Rectal smooth muscle tissue (tissue), 1 donor: Measurements from ENCODE around the gene MAPKAPK2.

Experiments
- H3K27ac ChIP-seq: one replicate; pipeline ENCODE4 v1.7.0; 2013; ENCODE audit warnings: low read depth, low read length, inconsistent platforms
- H3K27me3 ChIP-seq: one replicate; pipeline ENCODE4 v1.7.0; 2013; ENCODE audit warnings: low read length; ENCODE audit not compliant: control insufficient read depth, insufficient read depth
- H3K36me3 ChIP-seq: one replicate; pipeline ENCODE4 v1.7.0; 2013; ENCODE audit warnings: low read length; ENCODE audit not compliant: control insufficient read depth, insufficient read depth
- H3K4me1 ChIP-seq: one replicate; pipeline ENCODE4 v1.7.0; 2013; ENCODE audit warnings: low read length; ENCODE audit not compliant: control insufficient read depth, insufficient read depth
- H3K4me3 ChIP-seq: one replicate; pipeline ENCODE4 v1.7.0; 2013; ENCODE audit warnings: low read length
- H3K9ac ChIP-seq: one replicate; pipeline ENCODE4 v1.7.0; 2013; ENCODE audit warnings: low read length

The MAPKAPK2 gene

GRCh38 chr1:206723462-206723804, 38.7 kb downstream of the MAPKAPK2 start:
- H3K9ac ChIP-seq: no peak overlapping the region
- no peak overlapping the region for H3K4me3 ChIP-seq
- H3K4me1 ChIP-seq: peaks cover 11% of the 10 kb centered on the region
- H3K36me3 ChIP-seq: no peaks in the 10 kb centered on the region
- no peak overlapping the region for H3K27ac ChIP-seq
- no peaks in the 10 kb centered on the region for H3K27me3 ChIP-seq

- peak overlapping the region; percentile 15 for H3K27ac ChIP-seq
- H3K4me3 ChIP-seq: no peak overlapping the region
- H3K36me3 ChIP-seq: no peaks in the 10 kb centered on the region
- H3K4me1 ChIP-seq: peaks cover 11% of the 10 kb centered on the region
- no peaks in the 10 kb centered on the region for H3K27me3 ChIP-seq
- H3K9ac ChIP-seq: no peak overlapping the region
Observed at GRCh38 chr1:206723805-206724472, 39.2 kb downstream of the MAPKAPK2 start.

GRCh38 chr1:206725109-206725963, 40.6 kb downstream of the MAPKAPK2 start:
- no peaks in the 10 kb centered on the region for H3K27me3 ChIP-seq
- H3K27ac ChIP-seq: no peak overlapping the region
- peaks cover 11% of the 10 kb centered on the region for H3K4me1 ChIP-seq
- no peak overlapping the region for H3K9ac ChIP-seq
- H3K36me3 ChIP-seq: peaks cover 9% of the 10 kb centered on the region
- no peak overlapping the region for H3K4me3 ChIP-seq

- H3K4me3 ChIP-seq: no peak overlapping the region
- H3K27me3 ChIP-seq: no peaks in the 10 kb centered on the region
- H3K36me3 ChIP-seq: peaks cover 27% of the 10 kb centered on the region
- no peak overlapping the region for H3K9ac ChIP-seq
- H3K27ac ChIP-seq: no peak overlapping the region
- peaks cover 11% of the 10 kb centered on the region for H3K4me1 ChIP-seq
Observed at GRCh38 chr1:206727981-206728696, 43.4 kb downstream of the MAPKAPK2 start.

- Histone ChIP-seq H3K9ac (no peak overlapping the region), H3K36me3 (peaks cover 30% of the 10 kb centered on the region), H3K27me3 (no peaks in the 10 kb centered on the region), H3K4me3 (no peak overlapping the region), H3K4me1 (peaks cover 10% of the 10 kb centered on the region), H3K27ac (no peak overlapping the region)
Observed at GRCh38 chr1:206728697-206728987, 43.9 kb downstream of the MAPKAPK2 start.

- H3K27ac ChIP-seq: no peak overlapping the region
- peaks cover 32% of the 10 kb centered on the region for H3K36me3 ChIP-seq
- H3K27me3 ChIP-seq: no peaks in the 10 kb centered on the region
- H3K4me1 ChIP-seq: peaks cover 6% of the 10 kb centered on the region
- H3K9ac ChIP-seq: no peak overlapping the region
- no peak overlapping the region for H3K4me3 ChIP-seq
Observed at GRCh38 chr1:206729050-206729449, 44.3 kb downstream of the MAPKAPK2 start.

GRCh38 chr1:206729507-206729906, 44.8 kb downstream of the MAPKAPK2 start:
- peaks cover 6% of the 10 kb centered on the region for H3K4me1 ChIP-seq
- no peak overlapping the region for H3K27ac ChIP-seq
- no peak overlapping the region for H3K9ac ChIP-seq
- peaks cover 32% of the 10 kb centered on the region for H3K36me3 ChIP-seq
- no peaks in the 10 kb centered on the region for H3K27me3 ChIP-seq
- H3K4me3 ChIP-seq: no peak overlapping the region

GRCh38 chr1:206732508-206732907, 47.8 kb downstream of the MAPKAPK2 start:
- H3K27ac ChIP-seq: no peak overlapping the region
- peaks cover 34% of the 10 kb centered on the region for H3K36me3 ChIP-seq
- H3K4me1 ChIP-seq: peaks cover 3% of the 10 kb centered on the region
- no peaks in the 10 kb centered on the region for H3K27me3 ChIP-seq
- H3K9ac ChIP-seq: no peak overlapping the region
- H3K4me3 ChIP-seq: no peak overlapping the region

GRCh38 chr1:206732992-206733391, 48.3 kb downstream of the MAPKAPK2 start:
- no peak overlapping the region for H3K27ac ChIP-seq
- no peak overlapping the region for H3K9ac ChIP-seq
- no peaks in the 10 kb centered on the region for H3K27me3 ChIP-seq
- peaks cover 34% of the 10 kb centered on the region for H3K36me3 ChIP-seq
- peaks cover under 1% of the 10 kb centered on the region for H3K4me1 ChIP-seq
- no peak overlapping the region for H3K4me3 ChIP-seq

GRCh38 chr1:206734499-206735142, 49.9 kb downstream of the MAPKAPK2 start:
- Histone ChIP-seq H3K9ac (no peak overlapping the region), H3K27me3 (no peaks in the 10 kb centered on the region), H3K36me3 (peaks cover 29% of the 10 kb centered on the region), H3K4me3 (no peak overlapping the region), H3K4me1 (no peaks in the 10 kb centered on the region), H3K27ac (no peak overlapping the region)

- Histone ChIP-seq H3K36me3 (peaks cover 25% of the 10 kb centered on the region), H3K4me1 (no peaks in the 10 kb centered on the region), H3K27me3 (no peaks in the 10 kb centered on the region), H3K4me3 (no peak overlapping the region), H3K9ac (no peak overlapping the region), H3K27ac (no peak overlapping the region)
Observed at GRCh38 chr1:206735553-206736031, 50.9 kb downstream of the MAPKAPK2 start.
